SW 1271 (cell line): ENCODE data around the gene TIPRL.
"Not testable (repeated sequence)": the region's sequence is repeated elsewhere in the genome, so short reads cannot be mapped to it uniquely, and the experiment has no call there.

Experiments used
- DNase-seq, 2 experiments: peaks; one replicate each; lab custom pipeline; 2025; lab: John Stamatoyannopoulos, UW

The TIPRL gene

GRCh38 chr1:168178638-168179437 is at the start of gene TIPRL:
TIPRL (plus strand) TSS chr1:168178962; CDS start chr1:168179078, 116 bp downstream.
- DNase-seq, result peak; percentile 89 to 94

- DNase-seq, result no peak
Measured at GRCh38 chr1:168129933-168130332, 48.8 kb upstream of the TIPRL start.

- no peak for DNase-seq
Measured at GRCh38 chr1:168134132-168134531, 44.6 kb upstream of the TIPRL start.

GRCh38 chr1:168134642-168135041 is 44.1 kb upstream of the TIPRL start:
- DNase-seq, result no peak

GRCh38 chr1:168135116-168135920 is 43.4 kb upstream of the TIPRL start:
- no peak for DNase-seq

- no peak for DNase-seq
Measured at GRCh38 chr1:168135921-168136708, 42.6 kb upstream of the TIPRL start.

- DNase-seq, result peak in 1 of 2 experiments; percentile 26
Measured at GRCh38 chr1:168136709-168137514, 41.9 kb upstream of the TIPRL start, which contains the start of gene GPR161. GPR161 (minus strand) TSS chr1:168136930; CDS start chr1:168104850, 32,080 bp downstream.

- DNase-seq, result no peak
Measured at GRCh38 chr1:168137515-168137821, 41.3 kb upstream of the TIPRL start.

GRCh38 chr1:168138134-168138533 is 40.6 kb upstream of the TIPRL start:
- no peak for DNase-seq

GRCh38 chr1:168139070-168139469 is 39.7 kb upstream of the TIPRL start:
- no peak for DNase-seq

GRCh38 chr1:168141871-168142385 is 36.8 kb upstream of the TIPRL start:
- no peak for DNase-seq

GRCh38 chr1:168145184-168146159 is 33.3 kb upstream of the TIPRL start:
- peak; percentile 9 to 59 for DNase-seq

- no peak for DNase-seq
Measured at GRCh38 chr1:168146160-168146539, 32.6 kb upstream of the TIPRL start.

- no peak for DNase-seq
Measured at GRCh38 chr1:168146626-168147025, 32.1 kb upstream of the TIPRL start.

- DNase-seq, result no peak
Measured at GRCh38 chr1:168148916-168149315, 29.8 kb upstream of the TIPRL start.

GRCh38 chr1:168150283-168150682 is 28.5 kb upstream of the TIPRL start:
- no peak for DNase-seq

- DNase-seq, result no peak
Measured at GRCh38 chr1:168151935-168152334, 26.8 kb upstream of the TIPRL start.

- not testable (repeated sequence) for DNase-seq
Measured at GRCh38 chr1:168154707-168155106, 24.1 kb upstream of the TIPRL start.

- no peak for DNase-seq
Measured at GRCh38 chr1:168155910-168156309, 22.9 kb upstream of the TIPRL start.

GRCh38 chr1:168157638-168158037 is 21.1 kb upstream of the TIPRL start:
- no peak for DNase-seq
